ENCODE data around the gene ZNF200. TPM values are rescaled to one million over a fixed set of nuclear protein-coding genes. Genes with fewer than 3 reads are reported as not detected.
"Not testable (repeated sequence)": the region's sequence is repeated elsewhere in the genome, so short reads cannot be mapped to it uniquely, and the experiment has no call there.

Gene ZNF200
- total and polyA plus RNA-seq, 3 experiments from 2014 or later: 11.2 to 14.6 (median 13.0) TPM

GRCh38 chr16:3274947-3275346, 40.0 kb upstream of the ZNF200 start:
- H3K4me3 Mint-ChIP-seq: no peak overlapping the region
- peak overlapping the region in 1 of 8 donors; percentile 36 for H3K27ac Mint-ChIP-seq
- H3K36me3 ChIP-seq (ENCODE audit: insufficient read depth, low read length): no peaks in the 10 kb centered on the region
- CTCF ChIA-PET: no interaction called here
- no peaks in the 10 kb centered on the region for H3K4me1 ChIP-seq (ENCODE audit: insufficient read depth, low read length)
- no peaks in the 10 kb centered on the region for H3K9me3 ChIP-seq (ENCODE audit: low read length)
- POLR2A ChIA-PET: no interaction called here
- H3K4me1 Mint-ChIP-seq: no peaks in the 10 kb centered on the region
- peaks cover 0 to 4% of the 10 kb centered on the region in 2 donors for H3K27me3 Mint-ChIP-seq
- DNase-seq: no peak
- H3K27ac ChIP-seq (ENCODE audit: low read depth, low read length): no peak overlapping the region
- no peaks in the 10 kb centered on the region for H3K36me3 Mint-ChIP-seq
- H3K4me3 ChIP-seq (ENCODE audit: low read length): no peak overlapping the region
- H3K27me3 ChIP-seq (ENCODE audit: insufficient read depth, low read length, poor library complexity, severe bottlenecking): no peaks in the 10 kb centered on the region
- H3K9me3 Mint-ChIP-seq: peaks cover 0 to 5% (median 0%) of the 10 kb centered on the region in 5 donors

GRCh38 chr16:3274490-3274889, 39.5 kb upstream of the ZNF200 start:
- Histone ChIP-seq H3K4me3 (ENCODE audit: low read length) (no peak overlapping the region), H3K27ac (ENCODE audit: low read depth, low read length) (no peak overlapping the region), H3K27me3 (ENCODE audit: insufficient read depth, low read length, poor library complexity, severe bottlenecking) (no peaks in the 10 kb centered on the region), H3K36me3 (ENCODE audit: insufficient read depth, low read length) (no peaks in the 10 kb centered on the region), H3K9me3 (ENCODE audit: low read length) (no peaks in the 10 kb centered on the region), H3K4me1 (ENCODE audit: insufficient read depth, low read length) (no peaks in the 10 kb centered on the region)
- POLR2A ChIA-PET: no interaction called here
- Mint-ChIP-seq H3K9me3 (peaks cover 0 to 6% (median 0%) of the 10 kb centered on the region in 5 donors), H3K27ac (no peak overlapping the region), H3K27me3 (peaks cover 0 to 4% of the 10 kb centered on the region in 2 donors), H3K36me3 (peaks cover 0 to under 1% (median 0%) of the 10 kb centered on the region in 3 donors), H3K4me3 (no peak overlapping the region), H3K4me1 (no peaks in the 10 kb centered on the region)
- CTCF ChIA-PET: no interaction called here
- DNase-seq: no peak

DNA sequence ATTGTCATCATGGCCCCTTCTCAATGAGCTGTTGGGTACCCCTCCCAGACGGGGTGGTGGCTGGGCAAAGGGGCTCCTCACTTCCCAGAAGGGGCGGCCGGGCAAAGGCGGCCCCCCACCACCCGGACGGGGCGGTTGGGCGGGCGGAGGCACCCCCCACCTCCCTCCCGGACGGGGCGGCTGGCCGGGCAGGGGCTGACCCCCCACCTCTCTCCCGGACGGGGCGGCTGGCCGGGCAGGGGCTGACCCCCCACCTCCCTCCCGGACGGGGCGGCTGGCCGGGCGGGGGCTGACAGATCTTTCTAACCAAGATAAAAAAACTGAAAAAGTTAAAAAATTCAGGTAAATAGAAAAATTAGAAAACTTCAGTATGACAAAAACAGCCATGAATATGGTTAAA, 36.3 kb upstream of the ZNF200 start:
- H3K27ac Mint-ChIP-seq; H3K4me3 Mint-ChIP-seq; H3K9me3 Mint-ChIP-seq; H3K4me3 ChIP-seq (ENCODE audit: low read length); H3K36me3 ChIP-seq (ENCODE audit: insufficient read depth, low read length); H3K4me1 ChIP-seq (ENCODE audit: insufficient read depth, low read length); H3K9me3 ChIP-seq (ENCODE audit: low read length); DNase-seq; H3K27me3 ChIP-seq (ENCODE audit: insufficient read depth, low read length, poor library complexity, severe bottlenecking); CTCF ChIA-PET; H3K27me3 Mint-ChIP-seq; POLR2A ChIA-PET; H3K27ac ChIP-seq (ENCODE audit: low read depth, low read length): not testable (repeated sequence)
- peaks cover 6 to 19% (median 9%) of the 10 kb centered on the region in 3 donors for H3K4me1 Mint-ChIP-seq
- H3K36me3 Mint-ChIP-seq: peaks cover 12 to 27% (median 13%) of the 10 kb centered on the region in 3 donors

DNA sequence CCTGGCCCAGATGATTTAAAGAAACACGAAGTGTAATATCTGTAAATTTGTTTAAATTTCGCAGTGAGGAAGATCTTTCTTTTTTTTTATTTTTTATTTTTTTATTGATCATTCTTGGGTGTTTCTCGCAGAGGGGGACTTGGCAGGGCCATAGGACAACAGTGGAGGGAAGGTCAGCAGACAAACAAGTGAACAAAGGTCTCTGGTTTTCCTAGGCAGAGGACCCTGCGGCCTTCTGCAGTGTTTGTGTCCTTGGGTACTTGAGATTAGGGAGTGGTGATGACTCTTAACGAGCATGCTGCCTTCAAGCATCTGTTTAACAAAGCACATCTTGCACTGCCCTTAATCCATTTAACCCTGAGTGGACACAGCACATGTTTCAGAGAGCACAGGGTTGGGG, 35.8 kb upstream of the ZNF200 start:
- H3K36me3 ChIP-seq (ENCODE audit: insufficient read depth, low read length); H3K27ac Mint-ChIP-seq; H3K4me1 ChIP-seq (ENCODE audit: insufficient read depth, low read length); DNase-seq; H3K27ac ChIP-seq (ENCODE audit: low read depth, low read length); H3K4me3 Mint-ChIP-seq; CTCF ChIA-PET; H3K4me3 ChIP-seq (ENCODE audit: low read length); H3K27me3 ChIP-seq (ENCODE audit: insufficient read depth, low read length, poor library complexity, severe bottlenecking); H3K9me3 ChIP-seq (ENCODE audit: low read length); POLR2A ChIA-PET; H3K9me3 Mint-ChIP-seq; H3K27me3 Mint-ChIP-seq: not testable (repeated sequence)
- Mint-ChIP-seq H3K4me1 (peaks cover 7 to 21% (median 9%) of the 10 kb centered on the region in 3 donors), H3K36me3 (peaks cover 12 to 28% (median 13%) of the 10 kb centered on the region in 3 donors)

DNA sequence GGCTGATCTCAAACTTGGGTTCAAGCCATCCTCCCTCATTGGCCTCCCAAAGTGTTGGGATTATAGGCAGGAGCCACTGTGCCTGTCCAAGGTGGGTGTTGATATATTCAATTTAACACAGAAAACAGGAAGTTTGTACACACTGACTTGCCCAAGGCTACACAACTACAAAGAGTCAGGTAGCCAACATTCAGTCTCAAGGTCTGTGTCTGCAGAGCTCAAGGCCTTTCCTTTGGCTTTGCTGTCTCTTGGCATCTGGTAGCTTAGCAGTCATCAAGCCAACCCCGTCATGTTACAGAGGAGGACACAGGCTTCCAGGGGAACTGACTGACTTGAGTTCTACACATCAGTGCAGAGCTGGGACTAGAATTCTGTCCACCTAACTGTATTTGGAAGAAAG, 33.3 kb upstream of the ZNF200 start:
- no peaks in the 10 kb centered on the region for H3K27me3 ChIP-seq (ENCODE audit: insufficient read depth, low read length, poor library complexity, severe bottlenecking)
- Mint-ChIP-seq H3K27me3 (no peaks in the 10 kb centered on the region), H3K9me3 (peaks cover 0 to 6% (median 0%) of the 10 kb centered on the region in 5 donors), H3K36me3 (peaks cover 12 to 43% (median 13%) of the 10 kb centered on the region in 3 donors), H3K27ac (no peak overlapping the region), H3K4me1 (peaks cover 20 to 39% (median 23%) of the 10 kb centered on the region in 3 donors), H3K4me3 (no peak overlapping the region)
- H3K9me3 ChIP-seq (ENCODE audit: low read length): no peaks in the 10 kb centered on the region
- no peak overlapping the region for H3K27ac ChIP-seq (ENCODE audit: low read depth, low read length)
- no peaks in the 10 kb centered on the region for H3K36me3 ChIP-seq (ENCODE audit: insufficient read depth, low read length)
- H3K4me1 ChIP-seq (ENCODE audit: insufficient read depth, low read length): peaks cover 13% of the 10 kb centered on the region
- DNase-seq: no peak
- H3K4me3 ChIP-seq (ENCODE audit: low read length): no peak overlapping the region
- POLR2A ChIA-PET: no interaction called here
- CTCF ChIA-PET: interaction anchor here (1.8 to 2.4 kb wide), 3 partner anchors 8 to 189 kb away, joined by 7 to 8 read pairs (median 7); no protein-coding TSS in a partner anchor

DNA sequence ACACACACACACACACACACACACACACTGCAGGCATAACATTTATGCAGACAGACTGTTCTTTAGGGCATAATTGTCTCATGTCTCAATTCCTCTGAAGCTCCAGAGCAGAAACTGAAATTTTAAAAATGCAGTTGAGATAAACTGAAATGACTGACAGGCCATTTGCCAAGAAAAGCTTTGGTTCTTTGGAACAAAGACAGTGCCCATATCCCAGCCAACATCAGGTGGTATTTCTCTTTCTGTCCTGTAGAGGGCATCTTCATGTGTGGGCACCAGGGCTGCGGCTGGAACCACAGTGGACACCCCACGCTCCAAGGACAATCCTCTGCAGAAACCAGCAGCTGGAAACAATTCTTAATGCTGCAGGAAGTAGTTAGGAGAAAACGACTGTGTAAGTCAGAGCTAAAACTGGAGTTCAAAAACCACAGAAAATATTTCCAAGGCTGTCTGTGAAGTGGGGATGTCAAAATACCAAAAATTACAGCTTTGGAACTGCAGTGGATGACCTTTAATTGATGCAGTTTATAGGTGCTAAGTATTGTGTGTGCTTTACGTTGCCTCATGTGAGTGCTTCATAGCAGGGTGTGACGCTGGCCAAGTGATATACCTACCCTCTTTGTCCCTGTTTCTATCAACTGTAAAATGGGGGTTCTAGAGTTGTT, 32.0 kb upstream of the ZNF200 start:
- Mint-ChIP-seq H3K4me3 (peak overlapping the region in 2 of 7 donors; percentile 41 to 58), H3K36me3 (peaks cover 12 to 43% (median 13%) of the 10 kb centered on the region in 3 donors), H3K27ac (peak overlapping the region in 3 of 8 donors; percentile 44 to 68 (median 60)), H3K27me3 (no peaks in the 10 kb centered on the region), H3K9me3 (peaks cover 0 to 6% (median 0%) of the 10 kb centered on the region in 5 donors), H3K4me1 (peaks cover 29 to 50% (median 36%) of the 10 kb centered on the region in 3 donors)
- Histone ChIP-seq H3K4me1 (ENCODE audit: insufficient read depth, low read length) (peaks cover 23% of the 10 kb centered on the region), H3K4me3 (ENCODE audit: low read length) (no peak overlapping the region), H3K27ac (ENCODE audit: low read depth, low read length) (no peak overlapping the region), H3K36me3 (ENCODE audit: insufficient read depth, low read length) (no peaks in the 10 kb centered on the region), H3K9me3 (ENCODE audit: low read length) (no peaks in the 10 kb centered on the region), H3K27me3 (ENCODE audit: insufficient read depth, low read length, poor library complexity, severe bottlenecking) (no peaks in the 10 kb centered on the region)
- POLR2A ChIA-PET: interaction anchor here (0.6 to 1.2 kb wide), 4 partner anchors 14 to 1006 kb away, joined by 3 to 4 read pairs (median 4); partner anchors contain the start of genes TFAP4, TIGD7 and ZNF75A
- CTCF ChIA-PET: interaction anchor here (0.6 to 2.4 kb wide), 16 partner anchors 9 to 383 kb away, joined by 3 to 10 read pairs (median 4); partner anchors contain the start of genes CLUAP1, NAA60 and ZNF597
- peak in 1 of 5 donors; percentile 12 for DNase-seq

DNA sequence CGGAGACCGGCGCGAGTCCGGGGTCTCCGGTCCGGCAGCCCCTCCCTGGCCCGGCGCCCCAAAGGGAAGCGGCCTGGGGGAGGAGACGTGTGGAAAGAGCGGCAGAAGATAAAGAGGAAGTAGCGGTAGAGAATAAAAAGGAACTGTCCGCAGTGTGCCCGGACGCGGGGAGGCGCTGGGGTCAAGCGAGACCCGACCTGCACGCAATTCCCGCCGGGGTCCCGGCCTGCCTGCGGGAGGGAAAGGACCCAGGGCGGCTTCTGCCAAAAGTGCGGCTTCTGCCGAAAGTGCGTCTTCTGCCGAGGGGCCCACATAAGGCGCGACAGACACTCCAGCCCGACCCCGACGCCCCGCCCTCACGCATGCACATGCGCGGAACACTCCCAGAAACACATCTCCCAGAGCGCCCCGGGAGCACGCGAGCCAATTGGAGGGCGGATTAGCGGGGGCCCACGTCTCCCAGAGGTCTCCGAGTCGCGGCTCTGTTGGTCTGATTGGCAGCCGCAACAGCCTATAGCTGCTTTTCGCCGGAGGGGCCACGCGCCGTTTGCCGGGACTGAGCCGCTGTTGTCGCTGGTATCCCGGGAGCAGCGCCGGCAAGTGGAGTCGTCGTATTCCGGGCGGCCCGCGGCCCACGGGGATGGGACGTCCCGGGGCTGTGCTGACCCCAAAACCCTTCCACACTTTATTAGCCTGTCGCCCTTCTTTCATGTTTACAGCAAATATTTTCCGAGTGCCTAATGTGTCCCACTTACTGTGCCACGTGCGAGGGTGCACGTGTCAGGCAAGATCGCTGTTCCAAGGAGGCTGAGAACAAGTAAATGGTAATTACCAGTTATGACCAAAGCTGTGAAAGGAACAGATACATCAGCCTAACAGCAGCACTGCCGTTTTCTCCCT, 29.4 kb upstream of the ZNF200 start:
- H3K4me1 Mint-ChIP-seq: peaks cover 29 to 53% (median 39%) of the 10 kb centered on the region in 3 donors
- CTCF ChIA-PET: interaction anchor here (0.8 to 1.0 kb wide), 4 partner anchors 16 to 236 kb away, joined by 3 read pairs; partner anchors contain the start of gene ZNF263

More for the DNA sequence above, 29.4 kb upstream of the ZNF200 start:
- peak overlapping the region; percentile 88 to 94 (median 91) for H3K4me3 Mint-ChIP-seq
- peak; percentile 95 to 98 (median 96) for DNase-seq
- peak overlapping the region; percentile 92 to 99 (median 95) for H3K27ac Mint-ChIP-seq
- Histone ChIP-seq H3K36me3 (ENCODE audit: insufficient read depth, low read length) (no peaks in the 10 kb centered on the region), H3K9me3 (ENCODE audit: low read length) (no peaks in the 10 kb centered on the region), H3K27me3 (ENCODE audit: insufficient read depth, low read length, poor library complexity, severe bottlenecking) (no peaks in the 10 kb centered on the region), H3K4me3 (ENCODE audit: low read length) (peak overlapping the region; percentile 67), H3K4me1 (ENCODE audit: insufficient read depth, low read length) (peaks cover 23% of the 10 kb centered on the region), H3K27ac (ENCODE audit: low read depth, low read length) (peak overlapping the region; percentile 91)
- H3K9me3 Mint-ChIP-seq: peaks cover 0 to 5% (median 0%) of the 10 kb centered on the region in 5 donors
- POLR2A ChIA-PET: interaction anchor here (0.7 to 2.5 kb wide), 11 partner anchors 14 to 179 kb away, joined by 3 to 13 read pairs (median 4); partner anchors contain the start of genes NAA60, ZNF174, ZNF200 and ZNF213
- peaks cover 10 to 42% (median 13%) of the 10 kb centered on the region in 3 donors for H3K36me3 Mint-ChIP-seq
- H3K27me3 Mint-ChIP-seq: no peaks in the 10 kb centered on the region

Data from CD8-positive, alpha-beta memory T cell (primary cell).